Measurements from ENCODE around the gene APBA1. TPM values are rescaled to one million over a fixed set of nuclear protein-coding genes. Genes with fewer than 3 reads are reported as not detected.

APBA1 gene
- total and polyA plus RNA-seq, 2 donors (not counting 1 experiment from before 2014, with no cell fraction given) = 0.01 to 0.05 TPM

DNA sequence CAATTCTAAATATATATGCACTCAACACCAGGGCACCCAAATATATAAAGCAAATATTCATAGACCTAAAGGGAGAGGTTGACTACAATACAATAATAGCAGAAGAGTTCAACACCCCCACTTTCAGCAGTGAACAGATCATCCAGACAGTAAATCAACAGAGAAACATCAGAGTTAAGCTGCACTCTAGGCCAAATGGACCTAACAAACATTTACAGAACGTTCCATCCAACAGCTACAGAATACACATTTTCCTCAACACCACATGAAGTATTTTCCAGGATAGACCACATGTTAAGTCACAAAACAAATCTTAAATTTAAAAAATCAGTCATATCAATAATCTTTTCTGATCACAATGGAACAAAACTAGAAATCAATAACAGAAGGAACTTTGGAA, 18.9 kb downstream of the APBA1 start:
- ChIA-PET POLR2A (no interaction called here), CTCF (no interaction called here)
- Histone ChIP-seq H3K9me3 (ENCODE audit: control extremely low read depth in 1 of 3, control insufficient read depth in 2 of 3, insufficient read depth in 1 of 3, low read length in 2 of 3) (no peaks in the 10 kb centered on the region), H3K4me1 (ENCODE audit: control insufficient read depth in 2 of 2, insufficient read depth in 2 of 2, low read length in 2 of 2) (no peaks in the 10 kb centered on the region), H3K27me3 (replicated peaks in 1 of 4; ENCODE audit: control extremely low read depth in 1 of 4, control insufficient read depth in 3 of 4, insufficient read depth in 4 of 4, low read length in 3 of 4) (peaks cover 0 to 5% (median 0%) of the 10 kb centered on the region in 4 experiments), H3K9ac (ENCODE audit: low read length) (no peak overlapping the region), H3K79me2 (ENCODE audit: control insufficient read depth, insufficient read depth, low read length) (no peaks in the 10 kb centered on the region), H3K4me2 (replicated peaks; ENCODE audit: low read depth, low read length, poor library complexity, severe bottlenecking) (no peak overlapping the region), H3K36me3 (replicated peaks in 1 of 2; ENCODE audit: control extremely low read depth in 1 of 2, control insufficient read depth in 1 of 2, extremely low read depth in 1 of 2, insufficient read depth in 2 of 2, low read length in 1 of 2) (no peaks in the 10 kb centered on the region), H3K4me3 (ENCODE audit: control extremely low read depth in 1 of 5, extremely low read depth in 1 of 5, insufficient read depth in 1 of 5, low read depth in 2 of 5, low read length in 4 of 5) (no peak overlapping the region), H2AFZ (ENCODE audit: insufficient read depth, low read depth, low read length, poor library complexity, severe bottlenecking) (no peak overlapping the region), H4K20me1 (ENCODE audit: control insufficient read depth, insufficient read depth, low read length, poor library complexity, severe bottlenecking) (no peaks in the 10 kb centered on the region), H3K27ac (ENCODE audit: low read length in 2 of 2) (no peak overlapping the region)
- H3K4me1 Mint-ChIP-seq = no peaks in the 10 kb centered on the region
- H3K9me3 Mint-ChIP-seq (ENCODE audit: insufficient read depth) = no peaks in the 10 kb centered on the region
- no peak for DNase-seq
- ATAC-seq (ENCODE audit: low read depth) = no peak
- H3K27ac Mint-ChIP-seq = no peak overlapping the region
- WGBS (ENCODE audit: insufficient coverage) = 89% methylated on average over 1 of the region's 1 CpG
- no peak for TF ChIP-seq CTCF (IDR thresholded peaks at IDR 0.05)
- no peak for TF ChIP-seq EZH2 (IDR thresholded peaks at IDR 0.05; ENCODE audit: borderline replicate concordance, insufficient read depth, low read depth, low read length, poor library complexity, severe bottlenecking)
- intact Hi-C loops (cut with micrococcal nuclease) = no loop called here
- peaks cover 20% of the 10 kb centered on the region for H3K27me3 Mint-ChIP-seq
- no peak overlapping the region for H3K4me3 Mint-ChIP-seq

DNA sequence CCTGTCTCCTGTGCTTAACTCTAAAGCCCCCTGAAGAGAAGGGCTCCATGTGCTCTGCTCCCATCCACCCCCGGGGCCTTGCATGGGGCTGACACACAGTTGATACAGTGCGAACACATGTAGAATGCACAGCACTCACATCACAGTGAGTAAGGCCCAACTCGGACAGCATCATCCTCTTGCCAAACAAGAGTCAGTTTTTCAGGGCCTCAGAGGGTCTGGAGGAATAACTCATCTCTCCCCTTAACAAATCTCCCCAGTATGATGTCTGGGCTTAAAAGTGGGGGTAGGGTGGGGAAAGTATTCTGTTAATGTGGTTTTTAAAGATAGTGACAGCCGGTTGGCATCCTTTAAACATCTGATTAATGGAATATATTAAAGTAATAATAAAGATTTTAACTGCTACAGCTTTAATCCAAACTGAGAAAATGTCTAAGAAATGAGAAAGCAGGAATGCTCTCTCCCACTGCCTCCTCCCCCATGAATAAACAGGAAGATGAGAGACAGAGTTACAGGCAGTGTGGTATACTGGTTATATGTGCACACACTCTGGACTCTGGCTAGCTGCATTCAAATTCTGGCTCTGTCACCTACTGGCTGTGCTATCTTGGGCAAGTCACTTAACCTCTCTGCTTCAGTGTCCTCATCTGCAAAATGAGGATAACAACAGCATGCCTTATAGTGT, 22.5 kb downstream of the APBA1 start:
- H3K36me3 ChIP-seq (replicated peaks in 1 of 2; ENCODE audit: control extremely low read depth in 1 of 2, control insufficient read depth in 1 of 2, extremely low read depth in 1 of 2, insufficient read depth in 2 of 2, low read length in 1 of 2) = no peaks in the 10 kb centered on the region
- ATAC-seq (ENCODE audit: low read depth) (no peak), DNase-seq (no peak)
- Mint-ChIP-seq H3K4me1 (no peaks in the 10 kb centered on the region), H3K9me3 (ENCODE audit: insufficient read depth) (no peaks in the 10 kb centered on the region), H3K4me3 (no peak overlapping the region), H3K27ac (no peak overlapping the region), H3K27me3 (peaks cover 25% of the 10 kb centered on the region)
- no peak overlapping the region for H3K9ac ChIP-seq (ENCODE audit: low read length)
- no peak overlapping the region for H3K4me2 ChIP-seq (replicated peaks; ENCODE audit: low read depth, low read length, poor library complexity, severe bottlenecking)
- H3K27me3 ChIP-seq (replicated peaks in 1 of 4; ENCODE audit: control extremely low read depth in 1 of 4, control insufficient read depth in 3 of 4, insufficient read depth in 4 of 4, low read length in 3 of 4) = peaks cover 0 to 5% (median 0%) of the 10 kb centered on the region in 4 experiments
- CTCF ChIA-PET = no interaction called here
- WGBS (ENCODE audit: insufficient coverage) = 50% methylated on average over 2 of the region's 4 CpGs
- intact Hi-C loops (cut with micrococcal nuclease) = no loop called here
- H3K79me2 ChIP-seq (ENCODE audit: control insufficient read depth, insufficient read depth, low read length) = no peaks in the 10 kb centered on the region
- POLR2A ChIA-PET = no interaction called here
- H2AFZ ChIP-seq (ENCODE audit: insufficient read depth, low read depth, low read length, poor library complexity, severe bottlenecking) = no peak overlapping the region
- no peak for TF ChIP-seq EZH2 (IDR thresholded peaks at IDR 0.05; ENCODE audit: borderline replicate concordance, insufficient read depth, low read depth, low read length, poor library complexity, severe bottlenecking)
- no peak for TF ChIP-seq CTCF (IDR thresholded peaks at IDR 0.05)
- H3K9me3 ChIP-seq (ENCODE audit: control extremely low read depth in 1 of 3, control insufficient read depth in 2 of 3, insufficient read depth in 1 of 3, low read length in 2 of 3) = no peaks in the 10 kb centered on the region
- no peak overlapping the region for H3K27ac ChIP-seq (ENCODE audit: low read length in 2 of 2)
- H3K4me1 ChIP-seq (ENCODE audit: control insufficient read depth in 2 of 2, insufficient read depth in 2 of 2, low read length in 2 of 2) = no peaks in the 10 kb centered on the region
- no peak overlapping the region for H3K4me3 ChIP-seq (ENCODE audit: control extremely low read depth in 1 of 5, extremely low read depth in 1 of 5, insufficient read depth in 1 of 5, low read depth in 2 of 5, low read length in 4 of 5)
- no peaks in the 10 kb centered on the region for H4K20me1 ChIP-seq (ENCODE audit: control insufficient read depth, insufficient read depth, low read length, poor library complexity, severe bottlenecking)

All from B cell (primary cell).